ENCODE measurements around the gene C2orf74. TPM values are rescaled to one million over a fixed set of nuclear protein-coding genes. Genes with fewer than 3 reads are reported as not detected.

C2orf74 gene
- polyA plus RNA-seq, 1 donor (not counting 4 experiments of a cell fraction or from before 2014, with no cell fraction given), result 24.3 TPM

DNA sequence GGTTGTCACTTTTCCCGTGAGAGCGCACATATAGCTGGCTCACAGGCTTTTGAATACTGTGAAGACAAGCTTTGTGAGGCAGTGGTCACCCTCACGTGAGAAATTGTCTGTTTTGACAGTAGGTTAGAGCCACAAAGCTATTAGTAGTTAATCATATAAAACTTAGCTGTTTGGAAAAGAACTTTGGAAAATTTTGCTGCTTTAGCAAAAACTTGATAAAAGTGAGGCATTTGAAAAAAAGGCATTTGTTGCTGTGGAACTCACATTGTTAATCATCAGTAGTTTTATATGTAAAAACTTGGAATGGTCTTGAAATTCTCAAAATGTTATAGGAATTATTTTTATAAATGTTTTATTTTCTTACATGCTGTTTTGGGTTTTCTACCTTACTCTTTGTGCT lies 22.3 kb downstream of the C2orf74 start:
- H3K9me1 ChIP-seq (ENCODE audit: control insufficient read depth, extremely low read depth, insufficient read depth, low read length), result peaks cover 2% of the 10 kb centered on the region
- no peak for DNase-seq (ENCODE audit: low read depth, low spot score)
- TF ChIP-seq CTCF (optimal IDR thresholded peaks at IDR 0.05 in 1 of 3, IDR thresholded peaks at IDR 0.05 in 1 of 3, conservative IDR thresholded peaks at IDR 0.05 in 1 of 3; ENCODE audit: extremely low read depth in 1 of 3, insufficient read depth in 2 of 3, low read length in 3 of 3) (no peak), EZH2 (IDR thresholded peaks at IDR 0.05; ENCODE audit: low read length) (no peak)
- no peaks in the 10 kb centered on the region for H3K79me2 ChIP-seq (ENCODE audit: control insufficient read depth, insufficient read depth, low read length)
- no peak overlapping the region for H3K4me2 ChIP-seq (ENCODE audit: control insufficient read depth, extremely low read depth, insufficient read depth, low read depth, low read length)
- no peak overlapping the region for H2AFZ ChIP-seq (ENCODE audit: control insufficient read depth, low read length)
- no peak for FAIRE-seq
- no peak overlapping the region for H3K4me3 ChIP-seq (ENCODE audit: control insufficient read depth in 2 of 3, extremely low read depth in 1 of 3, insufficient read depth in 2 of 3, low read depth in 1 of 3, low read length in 3 of 3)
- dilution Hi-C loops (cut with MboI; ENCODE audit: extremely low pct_ligation_motif_present, low sequenced_read_pairs), result no loop called here
- H3K9me3 ChIP-seq (ENCODE audit: control insufficient read depth, low read depth, low read length), result no peaks in the 10 kb centered on the region
- H3K4me1 ChIP-seq (ENCODE audit: control insufficient read depth, extremely low read depth, insufficient read depth, low read length), result peaks cover 17% of the 10 kb centered on the region
- no peak overlapping the region for H3K27ac ChIP-seq (ENCODE audit: control insufficient read depth, insufficient read depth, low read length)
- H3K9ac ChIP-seq (ENCODE audit: control insufficient read depth, extremely low read depth, insufficient read depth, low read length), result no peak overlapping the region
- H3K36me3 ChIP-seq (ENCODE audit: control insufficient read depth in 2 of 2, extremely low read depth in 1 of 2, insufficient read depth in 2 of 2, low read length in 2 of 2), result peaks cover 25 to 57% of the 10 kb centered on the region in 2 experiments
- no peaks in the 10 kb centered on the region for H4K20me1 ChIP-seq (ENCODE audit: control insufficient read depth, extremely low read depth, insufficient read depth, low read length)
- no peaks in the 10 kb centered on the region for H3K27me3 ChIP-seq (ENCODE audit: control insufficient read depth, extremely low read depth, insufficient read depth, low read length)

- Histone ChIP-seq H3K79me2 (ENCODE audit: control insufficient read depth, insufficient read depth, low read length) (no peaks in the 10 kb centered on the region), H2AFZ (ENCODE audit: control insufficient read depth, low read length) (no peak overlapping the region), H3K27me3 (ENCODE audit: control insufficient read depth, extremely low read depth, insufficient read depth, low read length) (no peaks in the 10 kb centered on the region), H3K36me3 (ENCODE audit: control insufficient read depth in 2 of 2, extremely low read depth in 1 of 2, insufficient read depth in 2 of 2, low read length in 2 of 2) (peaks cover 28 to 57% of the 10 kb centered on the region in 2 experiments), H3K4me2 (ENCODE audit: control insufficient read depth, extremely low read depth, insufficient read depth, low read depth, low read length) (no peak overlapping the region), H3K9ac (ENCODE audit: control insufficient read depth, extremely low read depth, insufficient read depth, low read length) (no peak overlapping the region), H3K27ac (ENCODE audit: control insufficient read depth, insufficient read depth, low read length) (no peak overlapping the region), H4K20me1 (ENCODE audit: control insufficient read depth, extremely low read depth, insufficient read depth, low read length) (no peaks in the 10 kb centered on the region), H3K4me1 (ENCODE audit: control insufficient read depth, extremely low read depth, insufficient read depth, low read length) (peaks cover 7% of the 10 kb centered on the region), H3K9me1 (ENCODE audit: control insufficient read depth, extremely low read depth, insufficient read depth, low read length) (peaks cover 2% of the 10 kb centered on the region), H3K9me3 (ENCODE audit: control insufficient read depth, low read depth, low read length) (no peaks in the 10 kb centered on the region), H3K4me3 (ENCODE audit: control insufficient read depth in 2 of 3, extremely low read depth in 1 of 3, insufficient read depth in 2 of 3, low read depth in 1 of 3, low read length in 3 of 3) (no peak overlapping the region)
- FAIRE-seq (no peak), DNase-seq (ENCODE audit: low read depth, low spot score) (no peak)
- TF ChIP-seq EZH2 (IDR thresholded peaks at IDR 0.05; ENCODE audit: low read length) (no peak), CTCF (optimal IDR thresholded peaks at IDR 0.05 in 1 of 3, IDR thresholded peaks at IDR 0.05 in 1 of 3, conservative IDR thresholded peaks at IDR 0.05 in 1 of 3; ENCODE audit: extremely low read depth in 1 of 3, insufficient read depth in 2 of 3, low read length in 3 of 3) (no peak)
- dilution Hi-C loops (cut with MboI; ENCODE audit: extremely low pct_ligation_motif_present, low sequenced_read_pairs), result no loop called here
Measured at GRCh38 chr2:61185231-61185728, 23.3 kb downstream of the C2orf74 start.
